Left ventricle myocardium inferior (tissue), 1 donor: ENCODE data around the gene DHRSX. TPM values are rescaled to one million over a fixed set of nuclear protein-coding genes. Genes with fewer than 3 reads are reported as not detected.

ENCODE experiments used
- DNase-seq: peaks from one replicate; pipeline ENCODE4 v3.0.0-alpha.2; 2020
- H3K27ac ChIP-seq: fragments of 200-600 bp; replicated peaks from 2 replicates; pipeline ENCODE4 v1.8.0; 2021
- H3K27me3 ChIP-seq: fragments of 200-600 bp; 2 replicates; pipeline ENCODE4 v1.8.0; 2021; ENCODE audit warnings: low read depth
- H3K36me3 ChIP-seq: fragments of 200-600 bp; 2 replicates; pipeline ENCODE4 v1.8.0; 2021
- H3K4me1 ChIP-seq: fragments of 200-600 bp; 2 replicates; pipeline ENCODE4 v1.8.0; 2021
- H3K4me3 ChIP-seq: fragments of 200-600 bp; 2 replicates; pipeline ENCODE4 v1.8.0; 2021; ENCODE audit warnings: mild to moderate bottlenecking, moderate library complexity
- H3K9me3 ChIP-seq: fragments of 200-600 bp; replicated peaks from 2 replicates; pipeline ENCODE4 v1.8.0; 2021
- CTCF ChIP-seq: fragments of 200-600 bp; IDR thresholded peaks from 2 replicates; pipeline ENCODE4 v1.8.0; 2021; ENCODE audit warnings: antibody characterized with exemption, mild to moderate bottlenecking, borderline replicate concordance
- intact Hi-C: fragments of 100-400 bp; cut with micrococcal nuclease; formaldehyde crosslinking; loops from one replicate; pipeline ENCODE4 v1.11.0; 2022
- total RNA-seq: library from RNA; stranded (reverse); fragmentation: NEBNext Ultra II Directional; extraction: Animal tissue kit (Norgen Biotek cat#: 25700); gene quantifications from one replicate; pipeline ENCODE4 v1.2.1, GENCODE V29; 2021
- donor health status: DM: no; HTN: yes; CAD: no; lungs with severe emphysema.

The DHRSX gene
- total RNA-seq, 1 donor from 2014 or later: 35.3 TPM

- Histone ChIP-seq H3K36me3 (no peaks in the 10 kb centered on the region), H3K4me1 (peaks cover 17% of the 10 kb centered on the region), H3K9me3 (no peaks in the 10 kb centered on the region), H3K27me3 (no peaks in the 10 kb centered on the region), H3K4me3 (no peak overlapping the region), H3K27ac (no peak overlapping the region)
- TF ChIP-seq CTCF: no peak
- intact Hi-C loops: no loop called here
- no peak for DNase-seq
Measured at GRCh38 chrX:2503591-2504500, 3.1 kb upstream of the DHRSX start.

GRCh38 chrX:2502668-2503519, 2.1 kb upstream of the DHRSX start:
- Histone ChIP-seq H3K4me3 (no peak overlapping the region), H3K9me3 (no peaks in the 10 kb centered on the region), H3K36me3 (no peaks in the 10 kb centered on the region), H3K27me3 (no peaks in the 10 kb centered on the region), H3K27ac (no peak overlapping the region), H3K4me1 (peaks cover 27% of the 10 kb centered on the region)
- no peak for DNase-seq
- intact Hi-C loops: no loop called here
- TF ChIP-seq CTCF: no peak

- H3K27me3 ChIP-seq: no peaks in the 10 kb centered on the region
- no peak overlapping the region for H3K4me3 ChIP-seq
- H3K4me1 ChIP-seq: peaks cover 34% of the 10 kb centered on the region
- H3K9me3 ChIP-seq: no peaks in the 10 kb centered on the region
- H3K27ac ChIP-seq: no peak overlapping the region
- no peaks in the 10 kb centered on the region for H3K36me3 ChIP-seq
- TF ChIP-seq CTCF: no peak
- intact Hi-C loops: no loop called here
- no peak for DNase-seq
Measured at GRCh38 chrX:2502120-2502667, 1.4 kb upstream of the DHRSX start.

- Histone ChIP-seq H3K4me3 (no peak overlapping the region), H3K4me1 (peaks cover 39% of the 10 kb centered on the region), H3K9me3 (no peaks in the 10 kb centered on the region), H3K27me3 (no peaks in the 10 kb centered on the region), H3K36me3 (no peaks in the 10 kb centered on the region), H3K27ac (no peak overlapping the region)
- no peak for TF ChIP-seq CTCF
- no peak for DNase-seq
- intact Hi-C loops: no loop called here
Measured at GRCh38 chrX:2501559-2502102, 855 bp upstream of the DHRSX start.

- peak; percentile 48 for DNase-seq
- peak; percentile 24 for TF ChIP-seq CTCF
- Histone ChIP-seq H3K9me3 (no peaks in the 10 kb centered on the region), H3K27me3 (no peaks in the 10 kb centered on the region), H3K4me1 (peaks cover 52% of the 10 kb centered on the region), H3K4me3 (peak overlapping the region; percentile 88), H3K27ac (peak overlapping the region; percentile 95), H3K36me3 (peaks cover 3% of the 10 kb centered on the region)
- intact Hi-C loops: no loop called here
Measured at GRCh38 chrX:2500091-2500802, 529 bp downstream of the DHRSX start.
